NCI-H128 (cell line): ENCODE results near the gene ENOX1.
"Not testable (repeated sequence)": the region's sequence is repeated elsewhere in the genome, so short reads cannot be mapped to it uniquely, and the experiment has no call there.

Experiments used
- DNase-seq: peaks from one replicate; lab custom pipeline; 2025; ENCODE audit not compliant: unreplicated experiment; lab: John Stamatoyannopoulos, UW

Gene ENOX1

GRCh38 chr13:43441464-43441863 is 345.3 kb downstream of the ENOX1 start:
- no peak for DNase-seq

- no peak for DNase-seq
Measured at GRCh38 chr13:43434191-43434590, 352.6 kb downstream of the ENOX1 start.

- no peak for DNase-seq
Measured at GRCh38 chr13:43433691-43434141, 353.1 kb downstream of the ENOX1 start.

GRCh38 chr13:43432958-43433357 is 353.8 kb downstream of the ENOX1 start:
- no peak for DNase-seq

GRCh38 chr13:43431841-43432240 is 354.9 kb downstream of the ENOX1 start:
- no peak for DNase-seq

- no peak for DNase-seq
Measured at GRCh38 chr13:43431290-43431716, 355.5 kb downstream of the ENOX1 start.

- DNase-seq = no peak
Measured at GRCh38 chr13:43428545-43429296, 358.1 kb downstream of the ENOX1 start.

- no peak for DNase-seq
Measured at GRCh38 chr13:43426355-43426754, 360.4 kb downstream of the ENOX1 start.

GRCh38 chr13:43425234-43425633 is 361.5 kb downstream of the ENOX1 start:
- DNase-seq = no peak

GRCh38 chr13:43424412-43424811 is 362.4 kb downstream of the ENOX1 start:
- DNase-seq = no peak

- no peak for DNase-seq
Measured at GRCh38 chr13:43422116-43422515, 364.7 kb downstream of the ENOX1 start.

- DNase-seq = not testable (repeated sequence)
Measured at GRCh38 chr13:43416842-43417241, 369.9 kb downstream of the ENOX1 start.

GRCh38 chr13:43416408-43416807 is 370.4 kb downstream of the ENOX1 start:
- not testable (repeated sequence) for DNase-seq

GRCh38 chr13:43415903-43416391 is 370.8 kb downstream of the ENOX1 start:
- not testable (repeated sequence) for DNase-seq

- DNase-seq = no peak
Measured at GRCh38 chr13:43414111-43414510, 372.7 kb downstream of the ENOX1 start.

- DNase-seq = no peak
Measured at GRCh38 chr13:43411741-43412140, 375.0 kb downstream of the ENOX1 start.

GRCh38 chr13:43411211-43411610 is 375.6 kb downstream of the ENOX1 start:
- DNase-seq = no peak

GRCh38 chr13:43408274-43408673 is 378.5 kb downstream of the ENOX1 start:
- DNase-seq = no peak

GRCh38 chr13:43407023-43407581 is 379.7 kb downstream of the ENOX1 start:
- DNase-seq = no peak

GRCh38 chr13:43405457-43405856 is 381.3 kb downstream of the ENOX1 start:
- no peak for DNase-seq

- no peak for DNase-seq
Measured at GRCh38 chr13:43402380-43402779, 384.4 kb downstream of the ENOX1 start.

GRCh38 chr13:43401361-43401760 is 385.4 kb downstream of the ENOX1 start:
- DNase-seq = no peak
